Superior temporal gyrus (tissue), 1 donor: ENCODE measurements around the gene ANKRD36B.
"Not testable (repeated sequence)": the region's sequence is repeated elsewhere in the genome, so short reads cannot be mapped to it uniquely, and the experiment has no call there.

Source experiments
- DNase-seq: peaks from one replicate; pipeline ENCODE4 v3.0.0-alpha.2; 2016; ENCODE audit errors: extremely low spot score

The ANKRD36B gene

DNA sequence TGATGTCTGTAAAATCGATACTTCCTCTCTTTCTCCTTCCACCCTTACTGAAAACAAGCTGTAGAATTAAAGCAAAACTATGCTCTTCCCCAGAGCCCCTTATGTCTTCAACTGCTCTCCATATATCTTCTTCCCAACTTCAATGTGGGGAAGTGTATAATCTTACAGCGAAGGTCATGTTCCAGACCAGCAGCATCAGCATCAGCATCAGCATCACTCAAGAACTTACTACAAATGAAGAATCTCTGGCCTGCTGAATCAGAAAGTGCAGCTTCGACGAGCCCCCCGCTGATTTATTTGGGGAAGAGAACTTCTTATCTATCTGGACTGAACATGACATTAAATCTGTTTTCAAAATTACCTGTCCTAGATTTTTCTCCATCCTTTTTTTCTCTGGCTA, 40.6 kb downstream of the ANKRD36B start:
- DNase-seq, result not testable (repeated sequence)

DNA sequence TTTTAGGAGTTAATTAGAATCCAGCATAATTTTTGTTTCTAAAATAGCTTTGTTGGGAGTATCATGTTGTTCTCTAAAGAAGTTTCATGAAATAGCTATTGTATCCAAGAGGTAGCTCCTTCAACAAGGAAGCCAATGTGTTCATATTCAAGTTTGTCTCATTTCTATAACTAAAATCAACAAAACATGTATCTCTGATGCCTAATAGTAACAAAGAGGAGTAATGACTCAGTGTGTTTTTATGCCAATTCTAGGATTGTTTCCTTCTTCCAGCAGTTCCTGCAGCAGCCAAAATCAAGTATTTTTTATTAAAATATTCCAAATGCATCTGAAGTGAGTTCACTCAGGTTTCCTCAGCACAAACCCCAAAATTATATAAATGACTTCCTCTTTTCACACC, 41.1 kb downstream of the ANKRD36B start:
- DNase-seq, result not testable (repeated sequence)

DNA sequence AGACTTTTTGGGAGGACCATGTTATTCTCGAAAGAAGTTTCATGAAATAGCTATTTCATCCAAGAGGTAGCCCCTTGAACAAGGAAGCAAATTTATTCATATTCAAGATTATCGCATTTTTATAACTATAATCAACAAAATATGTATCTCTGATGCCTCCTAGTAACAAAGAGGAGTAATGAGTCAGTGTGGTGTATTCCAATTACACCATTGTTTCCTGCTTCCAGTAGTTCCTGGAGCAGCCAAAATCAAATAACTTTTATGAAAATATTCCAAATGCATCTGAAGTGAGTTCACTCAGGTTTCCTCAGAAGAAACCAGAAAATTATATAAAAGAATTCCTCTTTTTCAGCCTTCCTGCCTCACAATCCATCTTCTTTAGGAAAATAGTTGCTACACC, 43.0 kb downstream of the ANKRD36B start:
- no peak for DNase-seq

DNA sequence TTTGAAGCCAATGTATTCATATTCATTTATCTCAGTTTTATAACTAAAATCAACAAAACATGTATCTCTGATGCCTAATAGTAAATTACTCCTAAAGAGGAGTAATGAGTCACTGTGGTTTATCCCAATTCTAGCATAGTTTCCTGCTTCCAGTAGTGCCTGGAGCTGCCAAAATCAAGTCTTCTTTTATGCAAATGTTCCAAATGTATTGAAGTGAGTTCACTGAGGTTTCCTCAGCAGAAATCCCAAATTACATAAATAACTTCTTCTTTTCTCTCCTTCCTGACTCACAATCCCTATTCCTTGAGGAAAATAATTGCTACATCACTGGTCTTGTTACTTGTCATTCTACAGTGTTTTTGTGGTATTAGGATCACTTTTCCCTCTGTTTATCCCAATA, 44.8 kb downstream of the ANKRD36B start:
- not testable (repeated sequence) for DNase-seq

GRCh38 chr2:97525904-97526303, 63.8 kb downstream of the ANKRD36B start:
- DNase-seq, result not testable (repeated sequence)

DNA sequence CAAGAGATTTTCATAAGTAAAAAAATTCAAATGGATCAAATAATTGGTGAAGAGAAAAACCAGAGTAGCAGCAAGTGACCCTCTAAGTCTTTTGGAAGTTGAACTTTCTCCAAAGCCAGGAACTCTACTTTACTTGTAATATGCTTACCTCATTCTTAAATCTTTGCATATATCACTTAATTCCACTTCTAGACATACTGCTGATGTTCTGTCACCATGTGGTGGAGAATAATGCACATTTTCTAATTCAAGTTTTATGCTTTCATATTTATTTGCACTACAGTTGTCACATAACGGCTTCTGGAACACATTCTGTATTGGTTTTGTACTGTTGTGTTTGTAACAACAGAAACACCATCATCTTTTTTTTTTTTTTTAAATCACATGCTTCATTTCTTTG, 65.9 kb downstream of the ANKRD36B start:
- DNase-seq, result not testable (repeated sequence)

GRCh38 chr2:97522916-97523555, 66.6 kb downstream of the ANKRD36B start:
- not testable (repeated sequence) for DNase-seq

- DNase-seq, result not testable (repeated sequence)
Measured at GRCh38 chr2:97495651-97496050, 94.0 kb downstream of the ANKRD36B start.

GRCh38 chr2:97490141-97490540, 99.5 kb downstream of the ANKRD36B start:
- not testable (repeated sequence) for DNase-seq
